ENCODE data around the gene RALGPS1. TPM values are rescaled to one million over a fixed set of nuclear protein-coding genes. Genes with fewer than 3 reads are reported as not detected.

The RALGPS1 gene
- total and polyA plus RNA-seq, 2 experiments from 2014 or later: 13.1 to 22.1 TPM

GRCh38 chr9:127201071-127201541 lies 286.5 kb downstream of the RALGPS1 start:
- H3K79me2 ChIP-seq: no peaks in the 10 kb centered on the region
- no peak for TF ChIP-seq CTCF (IDR thresholded peaks at IDR 0.05; ENCODE audit: poor library complexity)
- no peak for TF ChIP-seq EZH2 (IDR thresholded peaks at IDR 0.05; ENCODE audit: borderline replicate concordance)
- no peak for TF ChIP-seq EZH2phosphoT487 (IDR thresholded peaks at IDR 0.05; ENCODE audit: low read depth, severe bottlenecking, unreplicated experiment)
- H2AFZ ChIP-seq: no peak overlapping the region
- no peak for DNase-seq (ENCODE audit: low spot score)
- no peak overlapping the region for H3K27ac ChIP-seq
- no peak overlapping the region for H3K4me2 ChIP-seq
- no peaks in the 10 kb centered on the region for H3K9me3 ChIP-seq (ENCODE audit: low read depth)
- H4K20me1 ChIP-seq (ENCODE audit: insufficient read depth, poor library complexity, severe bottlenecking): no peaks in the 10 kb centered on the region
- WGBS (ENCODE audit: low lambda C conversion rate, missing lambda C conversion rate): 97% methylated on average over 6 of the region's 6 CpGs
- no peak overlapping the region for H3K4me3 ChIP-seq
- peaks cover 17% of the 10 kb centered on the region for H3K4me1 ChIP-seq (ENCODE audit: insufficient read depth)
- H3K27me3 ChIP-seq: no peaks in the 10 kb centered on the region
- no peaks in the 10 kb centered on the region for H3K9me2 ChIP-seq (replicated peaks; ENCODE audit: insufficient read depth)
- H3K36me3 ChIP-seq (replicated peaks; ENCODE audit: insufficient read depth, low read depth): no peaks in the 10 kb centered on the region

- 97% methylated on average over 11 of the region's 11 CpGs for WGBS (ENCODE audit: low lambda C conversion rate, missing lambda C conversion rate)
- no peak overlapping the region for H3K4me2 ChIP-seq
- no peak for DNase-seq (ENCODE audit: low spot score)
- no peak overlapping the region for H3K4me3 ChIP-seq
- no peaks in the 10 kb centered on the region for H3K36me3 ChIP-seq (replicated peaks; ENCODE audit: insufficient read depth, low read depth)
- no peaks in the 10 kb centered on the region for H3K79me2 ChIP-seq
- H3K27me3 ChIP-seq: no peaks in the 10 kb centered on the region
- H3K9me3 ChIP-seq (ENCODE audit: low read depth): no peaks in the 10 kb centered on the region
- no peak overlapping the region for H3K27ac ChIP-seq
- H3K4me1 ChIP-seq (ENCODE audit: insufficient read depth): peaks cover 17% of the 10 kb centered on the region
- no peak overlapping the region for H2AFZ ChIP-seq
- TF ChIP-seq EZH2 (IDR thresholded peaks at IDR 0.05; ENCODE audit: borderline replicate concordance) (no peak), EZH2phosphoT487 (IDR thresholded peaks at IDR 0.05; ENCODE audit: low read depth, severe bottlenecking, unreplicated experiment) (no peak), CTCF (IDR thresholded peaks at IDR 0.05; ENCODE audit: poor library complexity) (no peak)
- H4K20me1 ChIP-seq (ENCODE audit: insufficient read depth, poor library complexity, severe bottlenecking): no peaks in the 10 kb centered on the region
- no peaks in the 10 kb centered on the region for H3K9me2 ChIP-seq (replicated peaks; ENCODE audit: insufficient read depth)
Measured at GRCh38 chr9:127201731-127202130, 287.1 kb downstream of the RALGPS1 start.

- no peak overlapping the region for H2AFZ ChIP-seq
- DNase-seq (ENCODE audit: low spot score): no peak
- H3K4me1 ChIP-seq (ENCODE audit: insufficient read depth): peaks cover 12% of the 10 kb centered on the region
- no peaks in the 10 kb centered on the region for H3K79me2 ChIP-seq
- WGBS (ENCODE audit: low lambda C conversion rate, missing lambda C conversion rate): 50% methylated on average over 10 of the region's 11 CpGs
- peak overlapping the region; percentile 24 for H3K27ac ChIP-seq
- no peaks in the 10 kb centered on the region for H3K9me3 ChIP-seq (ENCODE audit: low read depth)
- no peak overlapping the region for H3K4me3 ChIP-seq
- TF ChIP-seq CTCF (IDR thresholded peaks at IDR 0.05; ENCODE audit: poor library complexity) (no peak), EZH2 (IDR thresholded peaks at IDR 0.05; ENCODE audit: borderline replicate concordance) (no peak), EZH2phosphoT487 (IDR thresholded peaks at IDR 0.05; ENCODE audit: low read depth, severe bottlenecking, unreplicated experiment) (no peak)
- no peak overlapping the region for H3K4me2 ChIP-seq
- H4K20me1 ChIP-seq (ENCODE audit: insufficient read depth, poor library complexity, severe bottlenecking): no peaks in the 10 kb centered on the region
- no peaks in the 10 kb centered on the region for H3K9me2 ChIP-seq (replicated peaks; ENCODE audit: insufficient read depth)
- H3K36me3 ChIP-seq (replicated peaks; ENCODE audit: insufficient read depth, low read depth): no peaks in the 10 kb centered on the region
- no peaks in the 10 kb centered on the region for H3K27me3 ChIP-seq
Measured at GRCh38 chr9:127202461-127203169, 288.0 kb downstream of the RALGPS1 start.
